GM12878 (cell line): ENCODE data around the gene PLG. TPM values are rescaled to one million over a fixed set of nuclear protein-coding genes. Genes with fewer than 3 reads are reported as not detected.

Experiments
- ATAC-seq: fragments of 200-7000 bp; cut with Tn5 transposase; 3 replicates; pipeline ENCODE4 v1.9.1; 2020; ENCODE audit warnings: mild to moderate bottlenecking, moderate library complexity
- BruUV-seq: library from RNA; stranded (reverse); fragments of 400-500 nt; replicated peaks from 2 replicates; lab custom pipeline; 2021; lab: Mats Ljungman, UMichigan
- CTCF ChIA-PET: fragments of 300-600 bp; sonication (Branson Sonifier 250); formaldehyde crosslinking; extraction: SDS; loops from one replicate; lab custom pipeline; 2021; ENCODE audit warnings: inconsistent platforms; lab: Yijun Ruan, JAX
- POLR2A ChIA-PET: fragments of 350-600 bp; formaldehyde crosslinking; extraction: SDS; loops from one replicate; lab custom pipeline; 2021; ENCODE audit warnings: inconsistent platforms; lab: Charles Lee
- RAD21 ChIA-PET: fragments of 300-600 bp; sonication (Branson Sonifier 250); formaldehyde crosslinking; loops from one replicate; lab custom pipeline; 2023; ENCODE audit warnings: antibody characterized with exemption; ENCODE audit not compliant: unreplicated experiment; lab: Charles Lee
- SMC1A ChIA-PET: fragments of 300-600 bp; sonication (Branson Sonifier 250); formaldehyde crosslinking; loops from one replicate; lab custom pipeline; 2023; ENCODE audit not compliant: unreplicated experiment, uncharacterized antibody; lab: Charles Lee
- DNase-seq: peaks from one replicate; pipeline ENCODE4 v3.0.0-alpha.2; 2011; ENCODE audit warnings: low read depth, low spot score
- FAIRE-seq: peaks from 3 replicates; lab custom pipeline; 2011; peaks lifted over from hg19 to GRCh38; lab: Jason Lieb, UNC
- H2AFZ ChIP-seq: 2 replicates; pipeline ENCODE4 v1.6.0; 2011; ENCODE audit warnings: low read depth, low read length, control low read depth; ENCODE audit not compliant: control insufficient read depth
- H3K27ac ChIP-seq: 2 replicates; pipeline ENCODE4 v1.5.1; 2011; ENCODE audit warnings: control low read depth; ENCODE audit not compliant: control insufficient read depth, insufficient read depth
- H3K27me3 ChIP-seq, 2 experiments: replicated peaks in 1 of 2; 2 replicates each; pipeline versions ENCODE4 v1.6.0 to v1.6.1; 2011; ENCODE audit warnings: low read length in 1 of 2; ENCODE audit not compliant: control insufficient read depth in 2 of 2, insufficient read depth in 2 of 2
- H3K36me3 ChIP-seq, 2 experiments: 2 replicates each; pipeline ENCODE4 v1.5.1; 2011; ENCODE audit warnings: low read length in 1 of 2; ENCODE audit not compliant: control insufficient read depth in 2 of 2, insufficient read depth in 2 of 2
- H3K4me1 ChIP-seq: 2 replicates; pipeline ENCODE4 v1.6.1; 2011; ENCODE audit warnings: mild to moderate bottlenecking, low read length, moderate library complexity, mixed read lengths; ENCODE audit not compliant: control insufficient read depth, insufficient read depth
- H3K4me2 ChIP-seq: 2 replicates; pipeline ENCODE4 v1.6.0; 2011; ENCODE audit warnings: control low read depth; ENCODE audit not compliant: control insufficient read depth, insufficient read depth
- H3K4me3 ChIP-seq: fragments of 200-600 bp; sonication (generic); 2 replicates; pipeline ENCODE4 v1.5.1; 2016
- H3K79me2 ChIP-seq: 2 replicates; pipeline ENCODE4 v1.6.0; 2011; ENCODE audit warnings: low read length; ENCODE audit not compliant: control insufficient read depth, insufficient read depth
- H3K9ac ChIP-seq: 2 replicates; pipeline ENCODE4 v1.8.0; 2011; ENCODE audit warnings: low read length, control low read depth, mixed read lengths; ENCODE audit not compliant: control insufficient read depth, insufficient read depth
- H3K9me3 ChIP-seq: replicated peaks from 3 replicates; pipeline ENCODE4 v1.5.1; 2011; ENCODE audit warnings: mild to moderate bottlenecking, low read length; ENCODE audit not compliant: control insufficient read depth, insufficient read depth
- H4K20me1 ChIP-seq: 2 replicates; pipeline ENCODE4 v1.6.0; 2011; ENCODE audit not compliant: control insufficient read depth, insufficient read depth
- CEBPB ChIP-seq, 2 experiments: fragments of 150-350 bp in 1 of 2; IDR thresholded peaks; 2 replicates each; pipeline ENCODE4 v1.6.1; 2012 to 2014; ENCODE audit warnings: low read depth in 2 of 2, low read length in 2 of 2, borderline replicate concordance in 1 of 2, inconsistent platforms in 1 of 2
- KAT2A ChIP-seq: conservative IDR thresholded peaks from 2 replicates; pipeline ENCODE4 v1.6.1; 2011; ENCODE audit warnings: low read depth, low read length; ENCODE audit not compliant: control insufficient read depth
- MEF2A ChIP-seq: IDR thresholded peaks from 2 replicates; pipeline ENCODE4 v1.6.1; 2011; ENCODE audit warnings: low read depth, mild to moderate bottlenecking, low read length, moderate library complexity; ENCODE audit not compliant: insufficient read depth
- NFXL1 ChIP-seq: fragments of 450-650 bp; IDR thresholded peaks from 2 replicates; pipeline ENCODE4 v1.6.1; 2017; ENCODE audit warnings: antibody characterized with exemption, mild to moderate bottlenecking, borderline replicate concordance
- NFYB ChIP-seq: IDR thresholded peaks from 2 replicates; pipeline ENCODE4 v1.6.1; 2011; ENCODE audit warnings: low read depth, mild to moderate bottlenecking, low read length, improper control_type of control experiment, moderate library complexity; ENCODE audit not compliant: insufficient read depth
- RAD51 ChIP-seq: fragments of 450-650 bp; IDR thresholded peaks from 2 replicates; pipeline ENCODE4 v1.6.1; 2016; ENCODE audit warnings: moderate library complexity, mild to moderate bottlenecking, inconsistent platforms
- SIN3A ChIP-seq: IDR thresholded peaks from 2 replicates; pipeline ENCODE4 v1.6.1; 2012; ENCODE audit warnings: low read depth, low read length, improper control_type of control experiment
- WGBS: methylation state at CpG from one replicate; pipeline ENCODE4 v1.1.6; 2016; ENCODE audit warnings: low lambda C conversion rate; ENCODE audit not compliant: insufficient replicate concordance, insufficient coverage; ENCODE audit errors: missing lambda C conversion rate; 5-methylcytosine and 5-hydroxymethylcytosine counted together
- in situ Hi-C: fragments of 300-500 bp; cut with MboI; formaldehyde crosslinking; loops from 9 replicates; pipeline ENCODE4 v1.14.3; 2018; ENCODE audit warnings: mixed read lengths
- intact Hi-C: fragments of 100-400 bp; cut with micrococcal nuclease; formaldehyde crosslinking; loops from one replicate; pipeline ENCODE4 v1.14.2; 2022; ENCODE audit not compliant: unreplicated experiment
- polyA plus RNA-seq, 11 experiments: library from polyadenylated mRNA; depleted of rRNA in 4 of 11; unstranded in 6 of 11; stranded (reverse) in 5 of 11; fragments of >200 nt; fragmentation: Nextera tagmentation in 4 of 11; fragmentation: Illumina TruSeq in 1 of 11; extraction: Ambion mirVana in 4 of 11; extraction: Trizol in 1 of 11; gene quantifications; 1 replicate in 1 of 11; 2 replicates in 10 of 11; pipeline versions ENCODE4 v1.2.1 to v1.2.3, GENCODE V29; 2011 to 2016; ENCODE audit warnings: inconsistent platforms in 2 of 11, missing spikeins in 2 of 11, low read depth in 1 of 11
- total RNA-seq, 4 experiments: library from RNA; depleted of rRNA in 3 of 4; stranded (reverse); fragments of >200 nt in 3 of 4; fragmentation: Illumina TruSeq in 1 of 4; extraction: Trizol in 1 of 4; gene quantifications; 2 replicates each; pipeline versions ENCODE4 v1.2.1 to v1.2.3, GENCODE V29; 2013 to 2021
- TF ChIP-seq, protein P1 (sequence below): IDR thresholded peaks from 2 replicates; pipeline ENCODE4 v1.6.1; 2012; ENCODE audit warnings: low read depth, low read length, improper control_type of control experiment
- TF ChIP-seq, protein P2 (sequence below): fragments of 450-650 bp; IDR thresholded peaks from 2 replicates; pipeline ENCODE4 v1.6.1; 2017; ENCODE audit warnings: antibody characterized with exemption, mild to moderate bottlenecking, moderate library complexity
- TF ChIP-seq, protein P3 (sequence below): fragments of 450-650 bp; formaldehyde crosslinking; IDR thresholded peaks from 2 replicates; pipeline ENCODE4 v1.4.0; 2020; ENCODE audit warnings: mild to moderate bottlenecking, moderate library complexity
- TF ChIP-seq, protein P4 (sequence below): fragments of 450-650 bp; formaldehyde crosslinking; IDR thresholded peaks from 2 replicates; pipeline ENCODE4 v1.5.0; 2022; ENCODE audit warnings: mild to moderate bottlenecking, missing genetic modification characterization

PLG gene
- total and polyA plus RNA-seq, 10 of the 15 experiments (the other 5 are each of a cell fraction or from before 2014, with no cell fraction given), result 0.06 to 3.0 (median 0.97) TPM; not detected in 1

DNA sequence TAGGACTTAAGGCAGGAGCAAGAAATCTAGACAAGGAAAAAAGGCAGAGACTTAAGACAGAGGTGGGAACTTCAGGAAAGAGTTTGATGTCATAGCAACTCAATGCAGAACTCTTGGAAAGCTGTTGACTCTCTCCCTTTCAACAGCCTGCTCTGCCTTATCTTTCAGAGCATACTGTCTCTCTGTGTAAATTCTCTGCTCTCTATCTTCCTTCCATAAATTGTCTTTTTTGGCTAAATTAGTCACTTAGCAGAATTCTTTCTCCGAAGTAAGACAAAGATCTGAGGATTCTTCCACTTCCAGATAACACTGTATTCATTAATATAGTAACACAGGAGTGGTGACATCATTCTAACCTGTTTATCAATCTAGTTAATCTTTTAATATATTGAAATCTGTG is 80.2 kb downstream of the PLG start (continued):
- TF ChIP-seq RAD51, result no peak
- TF ChIP-seq CEBPB (IDR thresholded peaks at IDR 0.05; ENCODE audit: borderline replicate concordance in 1 of 2, low read depth in 2 of 2, low read length in 2 of 2), result no peak
- TF ChIP-seq, protein P1, sequence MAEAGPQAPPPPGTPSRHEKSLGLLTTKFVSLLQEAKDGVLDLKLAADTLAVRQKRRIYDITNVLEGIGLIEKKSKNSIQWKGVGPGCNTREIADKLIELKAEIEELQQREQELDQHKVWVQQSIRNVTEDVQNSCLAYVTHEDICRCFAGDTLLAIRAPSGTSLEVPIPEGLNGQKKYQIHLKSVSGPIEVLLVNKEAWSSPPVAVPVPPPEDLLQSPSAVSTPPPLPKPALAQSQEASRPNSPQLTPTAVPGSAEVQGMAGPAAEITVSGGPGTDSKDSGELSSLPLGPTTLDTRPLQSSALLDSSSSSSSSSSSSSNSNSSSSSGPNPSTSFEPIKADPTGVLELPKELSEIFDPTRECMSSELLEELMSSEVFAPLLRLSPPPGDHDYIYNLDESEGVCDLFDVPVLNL, result no peak
- TF ChIP-seq, protein P2, sequence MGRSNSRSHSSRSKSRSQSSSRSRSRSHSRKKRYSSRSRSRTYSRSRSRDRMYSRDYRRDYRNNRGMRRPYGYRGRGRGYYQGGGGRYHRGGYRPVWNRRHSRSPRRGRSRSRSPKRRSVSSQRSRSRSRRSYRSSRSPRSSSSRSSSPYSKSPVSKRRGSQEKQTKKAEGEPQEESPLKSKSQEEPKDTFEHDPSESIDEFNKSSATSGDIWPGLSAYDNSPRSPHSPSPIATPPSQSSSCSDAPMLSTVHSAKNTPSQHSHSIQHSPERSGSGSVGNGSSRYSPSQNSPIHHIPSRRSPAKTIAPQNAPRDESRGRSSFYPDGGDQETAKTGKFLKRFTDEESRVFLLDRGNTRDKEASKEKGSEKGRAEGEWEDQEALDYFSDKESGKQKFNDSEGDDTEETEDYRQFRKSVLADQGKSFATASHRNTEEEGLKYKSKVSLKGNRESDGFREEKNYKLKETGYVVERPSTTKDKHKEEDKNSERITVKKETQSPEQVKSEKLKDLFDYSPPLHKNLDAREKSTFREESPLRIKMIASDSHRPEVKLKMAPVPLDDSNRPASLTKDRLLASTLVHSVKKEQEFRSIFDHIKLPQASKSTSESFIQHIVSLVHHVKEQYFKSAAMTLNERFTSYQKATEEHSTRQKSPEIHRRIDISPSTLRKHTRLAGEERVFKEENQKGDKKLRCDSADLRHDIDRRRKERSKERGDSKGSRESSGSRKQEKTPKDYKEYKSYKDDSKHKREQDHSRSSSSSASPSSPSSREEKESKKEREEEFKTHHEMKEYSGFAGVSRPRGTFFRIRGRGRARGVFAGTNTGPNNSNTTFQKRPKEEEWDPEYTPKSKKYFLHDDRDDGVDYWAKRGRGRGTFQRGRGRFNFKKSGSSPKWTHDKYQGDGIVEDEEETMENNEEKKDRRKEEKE, result no peak
- TF ChIP-seq, all 136 proteins: peak for 0

DNA sequence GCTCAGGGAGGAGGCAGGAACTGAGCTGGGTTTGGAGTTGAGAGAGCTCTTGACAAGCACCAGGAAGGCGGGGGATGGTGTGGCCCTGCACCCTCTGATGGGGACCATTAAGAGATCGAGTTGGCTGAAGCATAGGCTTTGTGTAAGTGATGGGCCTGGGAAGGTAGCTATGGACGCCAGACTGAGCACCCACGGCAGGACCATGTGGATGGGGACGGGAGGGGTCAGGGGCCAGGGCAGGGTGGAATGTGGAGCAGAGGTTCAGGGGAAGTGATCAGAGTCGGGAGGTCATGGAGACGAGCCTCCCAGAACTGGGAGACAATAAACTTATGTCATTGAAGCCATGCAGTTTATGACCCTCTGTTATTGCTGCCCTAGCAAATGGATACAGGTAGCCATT is 81.7 kb downstream of the PLG start:
- ChIA-PET SMC1A (no interaction called here), POLR2A (no interaction called here), RAD21 (no interaction called here), CTCF (no interaction called here)
- no peaks in the 10 kb centered on the region for H3K79me2 ChIP-seq
- DNase-seq (no peak), FAIRE-seq (no peak), ATAC-seq (no peak)
- no peaks in the 10 kb centered on the region for H4K20me1 ChIP-seq
- no peak overlapping the region for H3K9ac ChIP-seq
- intact Hi-C loops (no loop called here), in situ Hi-C loops (no loop called here)
- no peak overlapping the region for H3K4me3 ChIP-seq
- no peaks in the 10 kb centered on the region for H3K36me3 ChIP-seq
- no peak overlapping the region for H3K27ac ChIP-seq
- H3K27me3 ChIP-seq, result no peaks in the 10 kb centered on the region
- H3K4me1 ChIP-seq, result no peaks in the 10 kb centered on the region; the same call in 1 of the 2 replicates
- WGBS, result 38% methylated on average over 7 of the region's 7 CpGs
- no TSS peak for BruUV-seq
- H2AFZ ChIP-seq, result no peak overlapping the region
- no peak overlapping the region for H3K4me2 ChIP-seq
- peaks cover 10% of the 10 kb centered on the region for H3K9me3 ChIP-seq
- TF ChIP-seq, protein P3, sequence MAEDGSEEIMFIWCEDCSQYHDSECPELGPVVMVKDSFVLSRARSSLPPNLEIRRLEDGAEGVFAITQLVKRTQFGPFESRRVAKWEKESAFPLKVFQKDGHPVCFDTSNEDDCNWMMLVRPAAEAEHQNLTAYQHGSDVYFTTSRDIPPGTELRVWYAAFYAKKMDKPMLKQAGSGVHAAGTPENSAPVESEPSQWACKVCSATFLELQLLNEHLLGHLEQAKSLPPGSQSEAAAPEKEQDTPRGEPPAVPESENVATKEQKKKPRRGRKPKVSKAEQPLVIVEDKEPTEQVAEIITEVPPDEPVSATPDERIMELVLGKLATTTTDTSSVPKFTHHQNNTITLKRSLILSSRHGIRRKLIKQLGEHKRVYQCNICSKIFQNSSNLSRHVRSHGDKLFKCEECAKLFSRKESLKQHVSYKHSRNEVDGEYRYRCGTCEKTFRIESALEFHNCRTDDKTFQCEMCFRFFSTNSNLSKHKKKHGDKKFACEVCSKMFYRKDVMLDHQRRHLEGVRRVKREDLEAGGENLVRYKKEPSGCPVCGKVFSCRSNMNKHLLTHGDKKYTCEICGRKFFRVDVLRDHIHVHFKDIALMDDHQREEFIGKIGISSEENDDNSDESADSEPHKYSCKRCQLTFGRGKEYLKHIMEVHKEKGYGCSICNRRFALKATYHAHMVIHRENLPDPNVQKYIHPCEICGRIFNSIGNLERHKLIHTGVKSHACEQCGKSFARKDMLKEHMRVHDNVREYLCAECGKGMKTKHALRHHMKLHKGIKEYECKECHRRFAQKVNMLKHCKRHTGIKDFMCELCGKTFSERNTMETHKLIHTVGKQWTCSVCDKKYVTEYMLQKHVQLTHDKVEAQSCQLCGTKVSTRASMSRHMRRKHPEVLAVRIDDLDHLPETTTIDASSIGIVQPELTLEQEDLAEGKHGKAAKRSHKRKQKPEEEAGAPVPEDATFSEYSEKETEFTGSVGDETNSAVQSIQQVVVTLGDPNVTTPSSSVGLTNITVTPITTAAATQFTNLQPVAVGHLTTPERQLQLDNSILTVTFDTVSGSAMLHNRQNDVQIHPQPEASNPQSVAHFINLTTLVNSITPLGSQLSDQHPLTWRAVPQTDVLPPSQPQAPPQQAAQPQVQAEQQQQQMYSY (CRISPR knock-in tag), result no peak
- TF ChIP-seq KAT2A (no peak), SIN3A (no peak), NFXL1 (no peak), NFYB (no peak), MEF2A (no peak)
- TF ChIP-seq, protein P4, sequence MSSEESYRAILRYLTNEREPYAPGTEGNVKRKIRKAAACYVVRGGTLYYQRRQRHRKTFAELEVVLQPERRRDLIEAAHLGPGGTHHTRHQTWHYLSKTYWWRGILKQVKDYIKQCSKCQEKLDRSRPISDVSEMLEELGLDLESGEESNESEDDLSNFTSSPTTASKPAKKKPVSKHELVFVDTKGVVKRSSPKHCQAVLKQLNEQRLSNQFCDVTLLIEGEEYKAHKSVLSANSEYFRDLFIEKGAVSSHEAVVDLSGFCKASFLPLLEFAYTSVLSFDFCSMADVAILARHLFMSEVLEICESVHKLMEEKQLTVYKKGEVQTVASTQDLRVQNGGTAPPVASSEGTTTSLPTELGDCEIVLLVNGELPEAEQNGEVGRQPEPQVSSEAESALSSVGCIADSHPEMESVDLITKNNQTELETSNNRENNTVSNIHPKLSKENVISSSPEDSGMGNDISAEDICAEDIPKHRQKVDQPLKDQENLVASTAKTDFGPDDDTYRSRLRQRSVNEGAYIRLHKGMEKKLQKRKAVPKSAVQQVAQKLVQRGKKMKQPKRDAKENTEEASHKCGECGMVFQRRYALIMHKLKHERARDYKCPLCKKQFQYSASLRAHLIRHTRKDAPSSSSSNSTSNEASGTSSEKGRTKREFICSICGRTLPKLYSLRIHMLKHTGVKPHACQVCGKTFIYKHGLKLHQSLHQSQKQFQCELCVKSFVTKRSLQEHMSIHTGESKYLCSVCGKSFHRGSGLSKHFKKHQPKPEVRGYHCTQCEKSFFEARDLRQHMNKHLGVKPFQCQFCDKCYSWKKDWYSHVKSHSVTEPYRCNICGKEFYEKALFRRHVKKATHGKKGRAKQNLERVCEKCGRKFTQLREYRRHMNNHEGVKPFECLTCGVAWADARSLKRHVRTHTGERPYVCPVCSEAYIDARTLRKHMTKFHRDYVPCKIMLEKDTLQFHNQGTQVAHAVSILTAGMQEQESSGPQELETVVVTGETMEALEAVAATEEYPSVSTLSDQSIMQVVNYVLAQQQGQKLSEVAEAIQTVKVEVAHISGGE (CRISPR knock-in tag), result no peak
